ENCODE data around the gene ANAPC5. TPM values are rescaled to one million over a fixed set of nuclear protein-coding genes. Genes with fewer than 3 reads are reported as not detected.
A peak's percentile ranks its signal among the peaks of the same experiment; 100 is the strongest.
"Not testable (repeated sequence)": the region's sequence is repeated elsewhere in the genome, so short reads cannot be mapped to it uniquely, and the experiment has no call there.

Gene ANAPC5
- total and polyA plus RNA-seq, 3 experiments from 2014 or later: 133 to 148 (median 133) TPM

DNA sequence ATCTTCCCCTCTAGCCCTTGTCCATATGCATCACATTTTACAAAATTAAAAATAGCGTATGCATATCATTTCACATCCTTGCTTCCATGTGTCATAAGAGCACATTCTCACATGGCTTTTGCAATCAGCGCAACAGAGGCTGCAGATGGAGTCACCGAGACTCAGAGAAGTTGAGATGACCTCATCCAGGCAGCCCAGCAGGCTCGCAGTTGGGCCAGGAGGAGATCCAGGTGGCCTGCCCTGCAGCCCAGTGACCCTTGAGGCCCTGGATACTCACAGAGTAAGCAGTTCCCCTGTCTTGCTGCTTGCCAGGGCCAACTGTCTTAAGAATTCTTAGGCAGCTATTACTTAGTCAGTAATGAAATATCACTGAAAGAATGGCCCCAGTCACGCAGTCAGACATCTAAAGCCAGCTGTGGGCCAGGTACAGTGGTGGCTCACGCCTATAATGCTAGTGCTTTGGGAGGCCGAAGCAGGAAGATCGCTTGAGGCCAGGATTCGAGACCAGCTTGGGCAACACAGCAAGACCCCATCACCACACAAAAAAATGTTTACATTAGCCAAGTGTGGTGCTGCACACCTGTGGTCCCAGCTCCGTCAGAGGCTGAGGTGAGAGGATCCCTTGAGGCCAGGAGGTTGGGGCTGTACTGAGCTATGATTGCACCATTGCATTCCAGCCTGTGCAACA is 64.8 kb downstream of the ANAPC5 start:
- POLR2A ChIA-PET: no interaction called here
- Histone ChIP-seq H3K27me3 (ENCODE audit: insufficient read depth, low read length, poor library complexity, severe bottlenecking) (no peaks in the 10 kb centered on the region), H3K4me1 (ENCODE audit: insufficient read depth, low read length) (no peaks in the 10 kb centered on the region), H3K27ac (ENCODE audit: low read depth, low read length) (no peak overlapping the region), H3K9me3 (ENCODE audit: low read length) (no peaks in the 10 kb centered on the region), H3K36me3 (ENCODE audit: insufficient read depth, low read length) (no peaks in the 10 kb centered on the region), H3K4me3 (ENCODE audit: low read length) (no peak overlapping the region)
- H3K27me3 Mint-ChIP-seq: no peaks in the 10 kb centered on the region
- CTCF ChIA-PET: no interaction called here
- H3K4me3 Mint-ChIP-seq: no peak overlapping the region
- no peak for DNase-seq
- H3K36me3 Mint-ChIP-seq: peaks cover 0 to 13% (median 4%) of the 10 kb centered on the region in 3 donors
- H3K9me3 Mint-ChIP-seq: no peaks in the 10 kb centered on the region
- H3K4me1 Mint-ChIP-seq: peaks cover 6 to 9% (median 8%) of the 10 kb centered on the region in 3 donors
- H3K27ac Mint-ChIP-seq: no peak overlapping the region

DNA sequence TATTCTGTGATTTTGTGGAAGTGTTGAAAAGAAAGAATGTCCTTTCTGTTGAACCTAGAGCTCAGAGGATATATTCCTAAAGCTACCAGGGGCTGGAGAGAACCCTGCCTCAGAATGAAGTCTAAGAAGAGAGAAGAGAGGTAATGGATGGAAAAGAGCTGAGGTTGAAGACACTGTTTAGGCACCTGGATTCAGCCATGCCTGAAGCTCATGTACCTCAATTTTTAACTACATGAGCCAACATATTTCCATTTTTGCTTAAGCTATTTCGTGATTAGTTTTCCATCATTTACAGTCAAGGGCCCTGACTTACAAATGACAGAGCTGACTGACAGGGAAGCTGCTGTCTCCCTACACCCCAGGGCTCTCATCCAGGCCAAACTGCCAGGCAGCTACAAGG is 66.4 kb downstream of the ANAPC5 start:
- no peak overlapping the region for H3K27ac Mint-ChIP-seq
- CTCF ChIA-PET: no interaction called here
- POLR2A ChIA-PET: no interaction called here
- no peaks in the 10 kb centered on the region for H3K4me1 ChIP-seq (ENCODE audit: insufficient read depth, low read length)
- H3K4me1 Mint-ChIP-seq: peaks cover 0 to 7% (median 7%) of the 10 kb centered on the region in 3 donors
- peaks cover 0 to 11% (median 0%) of the 10 kb centered on the region in 3 donors for H3K36me3 Mint-ChIP-seq
- no peaks in the 10 kb centered on the region for H3K9me3 ChIP-seq (ENCODE audit: low read length)
- no peak overlapping the region for H3K4me3 Mint-ChIP-seq
- no peak overlapping the region for H3K4me3 ChIP-seq (ENCODE audit: low read length)
- no peaks in the 10 kb centered on the region for H3K27me3 Mint-ChIP-seq
- no peaks in the 10 kb centered on the region for H3K9me3 Mint-ChIP-seq
- H3K36me3 ChIP-seq (ENCODE audit: insufficient read depth, low read length): no peaks in the 10 kb centered on the region
- no peak overlapping the region for H3K27ac ChIP-seq (ENCODE audit: low read depth, low read length)
- no peaks in the 10 kb centered on the region for H3K27me3 ChIP-seq (ENCODE audit: insufficient read depth, low read length, poor library complexity, severe bottlenecking)
- no peak for DNase-seq

DNA sequence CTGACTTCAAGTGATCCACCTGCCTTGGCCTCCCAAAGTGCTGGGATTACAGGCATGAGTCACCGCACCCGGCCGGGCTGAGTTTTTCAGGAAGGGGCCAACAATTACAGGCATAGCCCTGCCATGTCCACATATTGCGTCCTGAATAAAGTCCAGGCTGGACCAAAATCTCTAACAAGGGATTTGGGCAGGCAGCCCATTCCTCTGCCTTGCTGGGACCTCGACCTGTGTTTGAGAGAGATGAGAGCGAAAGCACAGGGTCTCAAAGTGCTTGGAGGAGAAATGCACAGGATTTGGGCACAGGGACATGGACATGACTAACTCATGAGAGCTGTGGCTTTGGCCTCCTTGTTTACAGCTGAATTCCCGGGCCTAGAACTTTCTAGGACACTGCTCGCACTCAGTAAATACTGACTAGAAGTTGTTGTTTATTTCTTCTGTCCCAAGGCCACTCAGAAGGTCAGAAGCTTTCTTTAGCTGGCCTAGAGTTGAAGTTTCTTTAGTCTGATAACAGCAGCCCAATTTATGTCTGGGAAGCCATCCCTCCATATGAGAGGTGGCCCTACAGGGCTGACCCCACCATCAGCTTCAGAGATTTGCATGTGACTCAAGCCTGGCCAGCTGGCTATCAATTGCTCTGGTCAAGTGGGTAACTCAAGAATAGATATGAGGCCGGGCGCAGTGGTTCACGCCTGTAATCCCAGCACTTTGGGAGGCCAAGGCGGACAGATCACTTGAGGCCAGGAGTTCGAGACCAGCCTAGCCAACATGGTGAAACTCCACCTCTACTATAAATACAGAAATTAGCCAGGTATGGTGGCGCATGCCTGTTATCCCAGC is 67.4 kb downstream of the ANAPC5 start:
- H3K4me1 ChIP-seq (ENCODE audit: insufficient read depth, low read length): no peaks in the 10 kb centered on the region
- POLR2A ChIA-PET: no interaction called here
- no peak overlapping the region for H3K27ac Mint-ChIP-seq

DNA sequence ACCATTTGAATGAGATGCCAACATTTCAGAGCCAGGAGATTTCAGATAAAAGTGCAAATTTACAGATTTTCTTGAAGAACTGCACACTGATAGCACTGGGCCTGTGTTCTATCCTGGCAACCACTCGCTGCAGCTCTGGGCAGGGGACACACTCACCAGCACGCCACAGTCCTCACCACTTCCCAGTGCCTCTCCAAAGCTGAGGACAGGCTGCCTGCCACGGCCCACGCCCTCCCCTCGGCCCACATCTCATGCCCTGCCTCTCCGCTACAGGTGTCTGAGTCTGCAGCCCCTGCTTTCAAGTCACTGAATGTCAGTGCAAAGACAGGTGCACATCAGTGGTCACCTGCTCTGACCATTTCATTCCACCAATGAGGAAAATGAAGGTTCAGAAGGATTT is 68.4 kb downstream of the ANAPC5 start:
- no peaks in the 10 kb centered on the region for H3K27me3 Mint-ChIP-seq
- CTCF ChIA-PET: no interaction called here
- H3K4me3 Mint-ChIP-seq: no peak overlapping the region
- H3K36me3 Mint-ChIP-seq: peaks cover 0 to 8% (median 0%) of the 10 kb centered on the region in 3 donors
- no peaks in the 10 kb centered on the region for H3K27me3 ChIP-seq (ENCODE audit: insufficient read depth, low read length, poor library complexity, severe bottlenecking)
- no peaks in the 10 kb centered on the region for H3K36me3 ChIP-seq (ENCODE audit: insufficient read depth, low read length)
- no peaks in the 10 kb centered on the region for H3K9me3 Mint-ChIP-seq
- H3K9me3 ChIP-seq (ENCODE audit: low read length): no peaks in the 10 kb centered on the region
- no peak for DNase-seq
- H3K27ac Mint-ChIP-seq: peak overlapping the region in 1 of 8 donors; percentile 42
- H3K4me1 Mint-ChIP-seq: peaks cover 0 to 7% (median 6%) of the 10 kb centered on the region in 3 donors
- POLR2A ChIA-PET: no interaction called here
- H3K4me1 ChIP-seq (ENCODE audit: insufficient read depth, low read length): no peaks in the 10 kb centered on the region
- no peak overlapping the region for H3K27ac ChIP-seq (ENCODE audit: low read depth, low read length)
- no peak overlapping the region for H3K4me3 ChIP-seq (ENCODE audit: low read length)

More for the DNA sequence above, 67.4 kb downstream of the ANAPC5 start:
- H3K27me3 ChIP-seq (ENCODE audit: insufficient read depth, low read length, poor library complexity, severe bottlenecking): no peaks in the 10 kb centered on the region
- H3K4me3 ChIP-seq (ENCODE audit: low read length): no peak overlapping the region
- no peak overlapping the region for H3K27ac ChIP-seq (ENCODE audit: low read depth, low read length)
- Mint-ChIP-seq H3K27me3 (no peaks in the 10 kb centered on the region), H3K4me3 (no peak overlapping the region), H3K9me3 (no peaks in the 10 kb centered on the region), H3K4me1 (peaks cover 0 to 7% (median 6%) of the 10 kb centered on the region in 3 donors), H3K36me3 (peaks cover 0 to 7% (median 0%) of the 10 kb centered on the region in 3 donors)
- H3K9me3 ChIP-seq (ENCODE audit: low read length): no peaks in the 10 kb centered on the region
- no peaks in the 10 kb centered on the region for H3K36me3 ChIP-seq (ENCODE audit: insufficient read depth, low read length)
- CTCF ChIA-PET: interaction anchor here (0.6 kb wide), 1 partner anchor 196 kb away, joined by 3 read pairs; no protein-coding TSS in a partner anchor
- no peak for DNase-seq

DNA sequence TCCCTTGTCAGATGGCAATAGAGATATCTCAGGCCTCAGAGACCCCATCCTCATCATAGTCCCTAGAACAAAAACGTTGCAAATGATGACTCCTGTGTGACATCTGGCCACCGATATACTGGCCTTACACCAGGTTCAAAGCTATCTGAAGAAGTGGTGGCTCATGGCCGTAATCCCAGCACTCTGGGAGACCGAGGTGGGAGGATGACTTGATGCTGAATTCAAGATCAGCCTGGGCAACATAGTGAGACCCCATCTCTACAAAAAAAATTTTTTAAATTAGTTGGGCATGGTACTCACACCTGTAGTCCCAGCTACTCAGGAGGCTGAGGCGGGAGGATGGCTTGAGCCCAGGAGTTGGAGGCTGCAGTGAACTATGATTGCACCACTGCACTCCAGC is 68.8 kb downstream of the ANAPC5 start:
- ChIA-PET POLR2A (no interaction called here), CTCF (no interaction called here)
- H3K9me3 Mint-ChIP-seq: no peaks in the 10 kb centered on the region
- H3K9me3 ChIP-seq (ENCODE audit: low read length): no peaks in the 10 kb centered on the region
- H3K4me3 Mint-ChIP-seq: no peak overlapping the region
- no peaks in the 10 kb centered on the region for H3K4me1 ChIP-seq (ENCODE audit: insufficient read depth, low read length)
- no peak for DNase-seq
- H3K4me1 Mint-ChIP-seq: peaks cover 0 to 6% (median 4%) of the 10 kb centered on the region in 3 donors
- H3K27me3 ChIP-seq (ENCODE audit: insufficient read depth, low read length, poor library complexity, severe bottlenecking): no peaks in the 10 kb centered on the region
- no peak overlapping the region for H3K27ac Mint-ChIP-seq
- no peaks in the 10 kb centered on the region for H3K27me3 Mint-ChIP-seq
- peaks cover 0 to 9% (median 0%) of the 10 kb centered on the region in 3 donors for H3K36me3 Mint-ChIP-seq
- H3K4me3 ChIP-seq (ENCODE audit: low read length): no peak overlapping the region
- no peaks in the 10 kb centered on the region for H3K36me3 ChIP-seq (ENCODE audit: insufficient read depth, low read length)
- H3K27ac ChIP-seq (ENCODE audit: low read depth, low read length): no peak overlapping the region

DNA sequence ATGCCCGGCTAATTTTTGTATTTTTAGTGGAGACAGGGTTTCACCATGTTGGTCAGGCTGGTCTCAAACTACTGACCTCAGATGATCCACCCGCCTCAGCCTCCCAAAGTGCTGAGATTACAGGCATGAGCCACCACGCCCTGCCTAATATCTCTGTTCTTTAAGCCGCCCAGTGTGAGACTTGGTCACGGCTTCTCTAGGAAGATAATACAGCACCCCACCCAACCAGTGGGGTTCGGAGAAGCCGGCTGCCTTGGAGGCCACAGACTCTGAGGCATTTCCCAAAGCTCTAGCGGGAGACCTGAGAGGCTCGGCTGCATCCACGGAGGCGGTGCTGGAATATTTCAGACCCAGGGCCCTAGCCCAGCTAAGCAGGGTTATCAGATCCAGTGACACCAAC is 69.3 kb downstream of the ANAPC5 start:
- H3K27me3 Mint-ChIP-seq; H3K4me1 Mint-ChIP-seq; POLR2A ChIA-PET; H3K36me3 ChIP-seq (ENCODE audit: insufficient read depth, low read length); H3K27me3 ChIP-seq (ENCODE audit: insufficient read depth, low read length, poor library complexity, severe bottlenecking); H3K9me3 ChIP-seq (ENCODE audit: low read length); H3K9me3 Mint-ChIP-seq; CTCF ChIA-PET; H3K27ac Mint-ChIP-seq; H3K36me3 Mint-ChIP-seq; H3K4me3 ChIP-seq (ENCODE audit: low read length); H3K4me3 Mint-ChIP-seq; H3K27ac ChIP-seq (ENCODE audit: low read depth, low read length); H3K4me1 ChIP-seq (ENCODE audit: insufficient read depth, low read length); DNase-seq: not testable (repeated sequence)

DNA sequence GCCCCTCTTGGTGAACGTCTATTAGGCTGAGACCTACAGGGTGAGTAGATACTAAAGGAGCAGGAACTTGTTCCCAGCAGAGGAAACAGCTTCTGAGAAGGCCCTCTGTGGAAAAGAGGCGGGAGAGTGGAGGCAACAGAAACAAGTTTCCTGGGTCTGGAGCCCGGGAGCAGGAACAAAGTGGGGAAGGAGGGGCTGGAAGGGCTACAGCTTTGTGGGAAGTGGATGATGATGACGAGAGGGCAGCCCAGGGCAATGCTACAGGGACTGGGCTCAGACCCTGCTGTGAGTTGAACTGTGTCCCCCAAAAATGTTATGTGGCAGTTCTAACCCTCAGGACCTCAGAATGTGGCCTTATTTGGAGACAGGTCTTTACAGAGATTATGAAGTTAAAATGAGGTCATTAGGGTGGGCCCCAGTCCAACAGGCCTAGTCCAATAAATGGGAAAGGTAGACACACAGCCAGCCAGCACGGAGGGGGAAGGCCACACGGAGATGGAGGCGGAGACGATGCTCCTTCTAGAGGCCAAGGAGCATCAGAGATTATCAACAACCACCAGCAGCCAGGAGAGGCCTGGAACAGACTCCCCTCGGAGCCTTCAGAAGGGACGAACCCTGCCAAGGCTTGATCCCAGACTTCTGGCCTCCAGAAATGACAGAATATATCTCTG is 70.0 kb downstream of the ANAPC5 start:
- Histone ChIP-seq H3K4me1 (ENCODE audit: insufficient read depth, low read length) (no peaks in the 10 kb centered on the region), H3K4me3 (ENCODE audit: low read length) (no peak overlapping the region), H3K36me3 (ENCODE audit: insufficient read depth, low read length) (no peaks in the 10 kb centered on the region), H3K27ac (ENCODE audit: low read depth, low read length) (no peak overlapping the region), H3K9me3 (ENCODE audit: low read length) (no peaks in the 10 kb centered on the region), H3K27me3 (ENCODE audit: insufficient read depth, low read length, poor library complexity, severe bottlenecking) (no peaks in the 10 kb centered on the region)
- Mint-ChIP-seq H3K27me3 (no peaks in the 10 kb centered on the region), H3K4me3 (peak overlapping the region in 1 of 7 donors; percentile 48), H3K27ac (peak overlapping the region in 2 of 8 donors; percentile 4 to 51), H3K36me3 (peaks cover 0 to 9% (median 0%) of the 10 kb centered on the region in 3 donors), H3K9me3 (no peaks in the 10 kb centered on the region), H3K4me1 (peaks cover 0 to 3% (median 0%) of the 10 kb centered on the region in 3 donors)
- ChIA-PET POLR2A (no interaction called here), CTCF (no interaction called here)
- no peak for DNase-seq

DNA sequence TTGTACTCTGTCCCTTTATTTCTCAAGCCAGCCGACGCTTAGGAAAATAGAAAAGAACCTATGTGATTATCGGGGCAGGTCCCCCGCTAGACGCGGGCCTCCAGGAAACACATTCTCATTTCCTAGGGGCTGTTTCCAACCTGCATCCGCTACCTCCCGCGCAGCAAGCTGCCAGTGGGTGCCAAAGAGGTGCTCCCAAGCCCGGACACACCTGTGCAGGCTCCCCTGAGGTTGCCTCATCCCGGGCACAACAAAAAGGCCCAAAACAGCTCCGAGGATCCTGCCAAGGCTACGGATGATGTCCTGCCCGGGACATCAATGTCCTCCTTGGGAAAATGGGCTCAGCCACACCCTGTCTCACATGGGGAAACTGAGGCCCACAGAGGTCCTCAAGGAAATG is 71.1 kb downstream of the ANAPC5 start:
- H3K9me3 Mint-ChIP-seq; H3K27me3 ChIP-seq (ENCODE audit: insufficient read depth, low read length, poor library complexity, severe bottlenecking); H3K9me3 ChIP-seq (ENCODE audit: low read length); CTCF ChIA-PET; H3K4me1 ChIP-seq (ENCODE audit: insufficient read depth, low read length); H3K36me3 ChIP-seq (ENCODE audit: insufficient read depth, low read length); H3K27me3 Mint-ChIP-seq; DNase-seq; H3K4me3 ChIP-seq (ENCODE audit: low read length); H3K27ac ChIP-seq (ENCODE audit: low read depth, low read length); H3K4me1 Mint-ChIP-seq; POLR2A ChIA-PET; H3K4me3 Mint-ChIP-seq: not testable (repeated sequence)
- H3K27ac Mint-ChIP-seq: peak overlapping the region in 1 of 8 donors; percentile 41
- peaks cover 0 to 10% (median 0%) of the 10 kb centered on the region in 3 donors for H3K36me3 Mint-ChIP-seq

All from CD8-positive, alpha-beta memory T cell (primary cell).